CD4-positive, alpha-beta T cell (primary cell): ENCODE data around the gene ADARB2. TPM values are rescaled to one million over a fixed set of nuclear protein-coding genes. Genes with fewer than 3 reads are reported as not detected.
A peak's percentile ranks its signal among the peaks of the same experiment; 100 is the strongest.

Experiments used
- ATAC-seq: fragments of 200-7000 bp; cut with Tn5 transposase; one replicate; pipeline ENCODE4 v1.10.0; 2022; ENCODE audit warnings: mild to moderate bottlenecking; ENCODE audit not compliant: poor library complexity
- CTCF ChIA-PET: fragments of 350-600 bp; sonication (Branson Sonifier 250); formaldehyde crosslinking; loops from one replicate; lab custom pipeline; 2021; ENCODE audit warnings: antibody characterized with exemption, inconsistent platforms; lab: Charles Lee
- POLR2A ChIA-PET: fragments of 350-600 bp; sonication (Branson Sonifier 250); formaldehyde crosslinking; loops from one replicate; lab custom pipeline; 2021; ENCODE audit warnings: antibody characterized with exemption, inconsistent platforms; lab: Charles Lee
- DNase-seq, 14 experiments: peaks; one replicate each; pipeline ENCODE4 v3.0.0-alpha.2; 2013 to 2020; ENCODE audit warnings: mixed read lengths in 2 of 14
- H3K27ac ChIP-seq, 2 donors: one replicate each; pipeline versions ENCODE4 v1.5.1 to v1.7.0; 2013; ENCODE audit warnings: low read length in 2 of 2, low read depth in 1 of 2, mild to moderate bottlenecking in 1 of 2
- H3K27me3 ChIP-seq, 2 experiments: 1 replicate in 1 of 2; 2 replicates in 1 of 2; pipeline versions ENCODE4 v1.6.1 to v1.7.0; 2013; ENCODE audit warnings: low read length in 2 of 2, control low read depth in 1 of 2, mild to moderate bottlenecking in 1 of 2, moderate library complexity in 1 of 2; ENCODE audit not compliant: insufficient read depth in 2 of 2, control insufficient read depth in 1 of 2
- H3K36me3 ChIP-seq: one replicate; pipeline ENCODE4 v1.6.1; 2013; ENCODE audit warnings: low read length, control low read depth; ENCODE audit not compliant: insufficient read depth
- H3K4me1 ChIP-seq: one replicate; pipeline ENCODE4 v1.6.1; 2013; ENCODE audit warnings: low read length, control low read depth; ENCODE audit not compliant: insufficient read depth
- H3K4me3 ChIP-seq: one replicate; pipeline ENCODE4 v1.5.1; 2013; ENCODE audit warnings: mild to moderate bottlenecking, low read length, moderate library complexity
- H3K9me3 ChIP-seq, 2 experiments: 1 replicate in 1 of 2; 2 replicates in 1 of 2; pipeline versions ENCODE4 v1.6.1 to v1.7.0; 2013; ENCODE audit warnings: low read length in 2 of 2, mild to moderate bottlenecking in 2 of 2, control low read depth in 1 of 2, moderate library complexity in 1 of 2; ENCODE audit not compliant: control insufficient read depth in 1 of 2, insufficient read depth in 1 of 2
- H3K27ac Mint-ChIP-seq: one replicate; pipeline ENCODE4 v1.8.0; 2020; ENCODE audit warnings: mixed read lengths
- H3K27me3 Mint-ChIP-seq: one replicate; pipeline ENCODE4 v1.8.0; 2021; ENCODE audit warnings: mixed read lengths
- H3K36me3 Mint-ChIP-seq: one replicate; pipeline ENCODE4 v1.8.0; 2021; ENCODE audit warnings: low read depth, mixed read lengths
- H3K4me1 Mint-ChIP-seq: one replicate; pipeline ENCODE4 v1.8.0; 2021; ENCODE audit warnings: low read depth, mixed read lengths
- H3K4me3 Mint-ChIP-seq: one replicate; pipeline ENCODE4 v1.8.0; 2020; ENCODE audit warnings: mild to moderate bottlenecking, mixed read lengths
- H3K9me3 Mint-ChIP-seq: one replicate; pipeline ENCODE4 v1.8.0; 2020; ENCODE audit warnings: mixed read lengths
- intact Hi-C, 2 experiments: fragments of 100-400 bp; cut with DNase I in 1 of 2; cut with micrococcal nuclease in 1 of 2; formaldehyde crosslinking; loops; one replicate each; pipeline versions ENCODE4 v1.15.1 to v1.9.0; 2023 to 2025; cut with DNase I, micrococcal nuclease
- total RNA-seq, 174 experiments: library from RNA in 2 of 174; stranded (reverse) in 2 of 174; gene quantifications; one replicate each; pipeline ENCODE4 v1.2.3 and lab custom pipeline; 2021 to 2026
- TF ChIP-seq, protein P1 (sequence below): fragments of 200-600 bp; IDR thresholded peaks from one replicate; pipeline ENCODE4 v1.8.0; 2022; ENCODE audit warnings: antibody characterized with exemption, mild to moderate bottlenecking

ADARB2 gene
- total RNA-seq, 2 experiments from 2014 or later: 0.14 TPM; not detected in 1

- Histone ChIP-seq H3K27ac (no peak overlapping the region), H3K4me3 (no peak overlapping the region), H3K4me1 (peaks cover 6% of the 10 kb centered on the region), H3K27me3 (peaks cover 0 to 2% of the 10 kb centered on the region in 2 experiments), H3K9me3 (peaks cover 7 to 13% of the 10 kb centered on the region in 2 experiments), H3K36me3 (no peaks in the 10 kb centered on the region)
- ChIA-PET CTCF (no interaction called here), POLR2A (no interaction called here)
- peaks cover 5% of the 10 kb centered on the region for H3K4me1 Mint-ChIP-seq
- no peaks in the 10 kb centered on the region for H3K36me3 Mint-ChIP-seq
- ATAC-seq (no peak), DNase-seq (no peak)
- intact Hi-C loops: no loop called here
- TF ChIP-seq, protein P1, sequence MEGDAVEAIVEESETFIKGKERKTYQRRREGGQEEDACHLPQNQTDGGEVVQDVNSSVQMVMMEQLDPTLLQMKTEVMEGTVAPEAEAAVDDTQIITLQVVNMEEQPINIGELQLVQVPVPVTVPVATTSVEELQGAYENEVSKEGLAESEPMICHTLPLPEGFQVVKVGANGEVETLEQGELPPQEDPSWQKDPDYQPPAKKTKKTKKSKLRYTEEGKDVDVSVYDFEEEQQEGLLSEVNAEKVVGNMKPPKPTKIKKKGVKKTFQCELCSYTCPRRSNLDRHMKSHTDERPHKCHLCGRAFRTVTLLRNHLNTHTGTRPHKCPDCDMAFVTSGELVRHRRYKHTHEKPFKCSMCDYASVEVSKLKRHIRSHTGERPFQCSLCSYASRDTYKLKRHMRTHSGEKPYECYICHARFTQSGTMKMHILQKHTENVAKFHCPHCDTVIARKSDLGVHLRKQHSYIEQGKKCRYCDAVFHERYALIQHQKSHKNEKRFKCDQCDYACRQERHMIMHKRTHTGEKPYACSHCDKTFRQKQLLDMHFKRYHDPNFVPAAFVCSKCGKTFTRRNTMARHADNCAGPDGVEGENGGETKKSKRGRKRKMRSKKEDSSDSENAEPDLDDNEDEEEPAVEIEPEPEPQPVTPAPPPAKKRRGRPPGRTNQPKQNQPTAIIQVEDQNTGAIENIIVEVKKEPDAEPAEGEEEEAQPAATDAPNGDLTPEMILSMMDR: no peak
- peaks cover 9% of the 10 kb centered on the region for H3K27me3 Mint-ChIP-seq
- H3K9me3 Mint-ChIP-seq: peaks cover 6% of the 10 kb centered on the region
- no peak overlapping the region for H3K4me3 Mint-ChIP-seq
- H3K27ac Mint-ChIP-seq: no peak overlapping the region
Observed at GRCh38 chr10:1147810-1148209, 589.5 kb downstream of the ADARB2 start.

DNA sequence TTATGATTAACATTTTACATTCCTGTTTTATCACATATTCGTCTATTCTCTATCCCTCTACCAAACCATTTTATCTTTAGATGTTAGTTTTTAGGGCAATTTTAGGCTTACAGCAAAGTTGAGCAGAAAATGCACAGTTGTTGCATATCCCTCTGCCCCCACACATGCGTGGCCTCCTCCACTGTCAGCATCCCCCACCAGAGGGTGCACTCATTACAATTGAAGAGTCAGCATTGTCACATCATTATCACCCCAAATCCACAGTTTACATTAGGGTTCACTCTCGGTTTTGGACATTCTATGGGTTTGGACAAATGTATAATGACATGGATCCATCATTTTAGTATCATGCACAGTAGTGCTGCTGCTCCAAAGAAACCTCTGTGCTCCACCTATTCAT is 594.7 kb downstream of the ADARB2 start:
- H3K27me3 ChIP-seq: peaks cover 0 to 2% of the 10 kb centered on the region in 2 experiments
- Mint-ChIP-seq H3K4me1 (no peaks in the 10 kb centered on the region), H3K4me3 (no peak overlapping the region), H3K36me3 (no peaks in the 10 kb centered on the region), H3K27ac (no peak overlapping the region), H3K9me3 (peaks cover 15% of the 10 kb centered on the region), H3K27me3 (peaks cover 14% of the 10 kb centered on the region)
- no peaks in the 10 kb centered on the region for H3K4me1 ChIP-seq
- H3K27ac ChIP-seq: no peak overlapping the region
- H3K9me3 ChIP-seq: peaks cover 14 to 19% of the 10 kb centered on the region in 2 experiments
- intact Hi-C loops: no loop called here
- H3K36me3 ChIP-seq: no peaks in the 10 kb centered on the region
- TF ChIP-seq, protein P1: no peak
- H3K4me3 ChIP-seq: no peak overlapping the region
- DNase-seq (peak in 1 of 14 experiments; percentile 17), ATAC-seq (no peak)
- ChIA-PET CTCF (no interaction called here), POLR2A (no interaction called here)

- ChIA-PET POLR2A (no interaction called here), CTCF (no interaction called here)
- Histone ChIP-seq H3K9me3 (peaks cover 11 to 19% of the 10 kb centered on the region in 2 experiments), H3K4me3 (no peak overlapping the region), H3K27ac (no peak overlapping the region), H3K36me3 (no peaks in the 10 kb centered on the region), H3K27me3 (no peaks in the 10 kb centered on the region), H3K4me1 (no peaks in the 10 kb centered on the region)
- no peak for DNase-seq
- no peak overlapping the region for H3K27ac Mint-ChIP-seq
- peaks cover 10% of the 10 kb centered on the region for H3K9me3 Mint-ChIP-seq
- TF ChIP-seq, protein P1: no peak
- H3K4me3 Mint-ChIP-seq: no peak overlapping the region
- intact Hi-C loops: no loop called here
- no peaks in the 10 kb centered on the region for H3K4me1 Mint-ChIP-seq
- ATAC-seq: no peak
- H3K36me3 Mint-ChIP-seq: no peaks in the 10 kb centered on the region
- peaks cover 14% of the 10 kb centered on the region for H3K27me3 Mint-ChIP-seq
Observed at GRCh38 chr10:1141701-1142100, 595.6 kb downstream of the ADARB2 start.
